Stomach (tissue), 9 donors: Measurements from ENCODE around the gene ESR2. TPM values are rescaled to one million over a fixed set of nuclear protein-coding genes. Genes with fewer than 3 reads are reported as not detected.

ENCODE experiments used
- DNase-seq, 2 donors: peaks; one replicate each; pipeline versions ENCODE4 v3.0.0 to v3.0.0-alpha.2; 2013 to 2019
- H3K27ac ChIP-seq, 5 donors: fragments of 200-600 bp in 4 of 5; sonication (generic) in 4 of 5; one replicate each; pipeline ENCODE4 v1.5.1; 2013 to 2019; ENCODE audit warnings: mild to moderate bottlenecking in 1 of 5, moderate library complexity in 1 of 5
- H3K27me3 ChIP-seq, 3 donors: fragments of 200-600 bp; sonication (generic); one replicate each; pipeline ENCODE4 v1.5.1; 2017 to 2019; ENCODE audit warnings: mixed run types in 1 of 3
- H3K36me3 ChIP-seq, 4 donors: fragments of 200-600 bp; sonication (generic); 1 replicate in 3 of 4; 2 replicates in 1 of 4; pipeline ENCODE4 v1.5.1; 2016 to 2019
- H3K4me1 ChIP-seq, 4 donors: fragments of 200-600 bp; sonication (generic); one replicate each; pipeline ENCODE4 v1.5.1; 2016 to 2019
- H3K4me3 ChIP-seq, 4 donors: fragments of 200-600 bp; sonication (generic) in 3 of 4; one replicate each; pipeline ENCODE4 v1.5.1; 2016 to 2019; ENCODE audit warnings: mild to moderate bottlenecking in 1 of 4
- H3K9me3 ChIP-seq, 4 donors: fragments of 200-600 bp; sonication (generic); one replicate each; pipeline ENCODE4 v1.5.1; 2016 to 2019
- EP300 ChIP-seq: sonication (generic); formaldehyde crosslinking; IDR thresholded peaks from one replicate; pipeline ENCODE4 v1.6.1; 2017; ENCODE audit warnings: antibody characterized with exemption
- POLR2A ChIP-seq, 4 donors: fragments of 450-650 bp; IDR thresholded peaks; one replicate each; pipeline ENCODE4 v1.6.1; 2016; ENCODE audit warnings: antibody characterized with exemption in 4 of 4, control low read depth in 2 of 4, mild to moderate bottlenecking in 1 of 4, moderate library complexity in 1 of 4
- POLR2AphosphoS5 ChIP-seq, 3 donors: sonication (generic); formaldehyde crosslinking; IDR thresholded peaks; one replicate each; pipeline ENCODE4 v1.6.1; 2016; ENCODE audit warnings: antibody characterized with exemption in 3 of 3
- WGBS, 5 donors: extraction: QIAGEN DNeasy Blood & Tissue Kit in 3 of 5; methylation state at CpG; one replicate each; pipeline versions ENCODE4 v1.1.5 to v1.1.7; 2013 to 2018; 5-methylcytosine and 5-hydroxymethylcytosine counted together
- intact Hi-C: fragments of 100-400 bp; cut with DNase I; formaldehyde crosslinking; loops from one replicate; pipeline ENCODE4 v1.15.1; 2023; ENCODE audit warnings: low total_unique reads
- polyA plus RNA-seq, 3 donors: library from polyadenylated mRNA; stranded (reverse); fragments of 200-250 nt; gene quantifications; one replicate each; pipeline ENCODE4 v1.2.3, GENCODE V29; 2013
- total RNA-seq, 5 donors: library from RNA; depleted of rRNA; stranded (reverse); fragments of >200 nt; gene quantifications; one replicate each; pipeline versions ENCODE4 v1.1.0 to v1.2.3, GENCODE V29; 2014 to 2016
- TF ChIP-seq, protein P1 (sequence below), 7 experiments: fragments of 450-650 bp in 4 of 7; fragments of 200-600 bp in 3 of 7; sonication (generic) in 3 of 7; IDR thresholded peaks; one replicate each; pipeline ENCODE4 v1.5.1; 2016 to 2019; ENCODE audit warnings: antibody characterized with exemption in 7 of 7, control low read depth in 2 of 7, mild to moderate bottlenecking in 1 of 7
- donor health status: healthy with polysubstance abuse.
- donor health status: Bipolar disorder and iron deficiency.
- donor health status: healthy.

ESR2 gene
- total and polyA plus RNA-seq, 8 donors = 0.08 to 1.3 (median 0.58) TPM; not detected in 5

DNA sequence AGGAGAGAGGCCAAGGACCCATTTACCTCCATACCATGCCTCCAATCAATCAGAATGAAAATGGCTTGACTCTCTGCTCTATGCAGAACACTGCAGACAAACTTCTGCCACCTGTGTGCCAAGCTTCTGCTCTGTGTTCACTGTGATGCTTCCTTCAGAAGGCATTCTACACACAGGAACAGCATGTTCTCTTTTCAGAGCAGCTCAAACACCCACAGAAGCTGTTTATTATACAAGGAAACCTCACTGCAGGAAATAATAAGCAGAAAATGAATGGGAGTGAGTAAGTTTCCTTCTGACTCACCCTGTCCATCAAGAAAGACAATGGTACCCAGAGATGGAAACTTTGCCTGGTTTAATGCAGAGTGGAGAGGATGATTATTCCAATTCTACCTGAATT lies 2.4 kb upstream of the ESR2 start:
- H3K4me3 ChIP-seq = no peak overlapping the region
- peak overlapping the region in 1 of 5 donors; percentile 29 for H3K27ac ChIP-seq
- TF ChIP-seq EP300 (no peak), POLR2AphosphoS5 (IDR thresholded peaks at IDR 0.05) (peak in 1 of 3 donors; percentile 71)
- intact Hi-C loops = no loop called here
- H3K4me1 ChIP-seq = peaks cover 9 to 27% (median 17%) of the 10 kb centered on the region in 4 donors
- no peak for DNase-seq
- H3K9me3 ChIP-seq = no peaks in the 10 kb centered on the region
- peaks cover 0 to 33% (median 15%) of the 10 kb centered on the region in 3 donors for H3K27me3 ChIP-seq
- H3K36me3 ChIP-seq = no peaks in the 10 kb centered on the region

DNA sequence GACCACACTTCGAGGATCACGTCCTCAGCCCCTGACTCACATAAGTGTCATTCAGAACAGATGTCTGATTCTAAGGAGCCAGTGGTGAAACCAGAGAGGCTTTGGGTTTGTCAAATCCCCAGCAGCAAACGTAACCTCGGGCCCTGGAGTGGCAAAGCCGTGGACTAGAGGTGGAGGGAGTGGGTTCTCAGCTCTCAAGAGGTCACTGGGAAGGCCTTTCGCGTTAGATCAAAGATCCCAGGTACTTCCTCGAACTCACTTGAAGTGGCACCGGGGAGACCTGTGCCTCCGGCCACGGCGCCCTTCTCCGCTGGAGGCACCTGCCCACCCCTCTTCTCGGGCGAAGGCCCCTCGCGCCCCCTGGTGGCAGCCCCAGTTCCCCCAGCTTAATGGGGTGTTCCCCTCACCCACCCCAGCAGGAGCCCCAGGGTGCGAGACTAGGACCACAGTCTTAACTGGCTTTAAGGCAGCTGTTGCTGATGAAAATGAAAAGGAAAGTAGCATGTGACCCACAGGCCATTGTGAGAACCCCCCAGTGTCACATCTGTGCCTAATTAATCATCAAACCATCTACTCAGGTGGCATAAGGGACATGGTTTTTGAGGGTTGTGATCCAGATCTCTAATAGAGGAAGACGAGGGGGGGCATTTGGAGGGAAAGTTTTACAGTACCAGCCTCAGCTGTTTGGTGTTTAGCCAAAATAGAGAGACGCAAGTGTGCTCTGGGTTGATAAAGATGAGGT lies 672 bp upstream of the ESR2 start:
- Histone ChIP-seq H3K27me3 (peaks cover 0 to 46% (median 15%) of the 10 kb centered on the region in 3 donors), H3K36me3 (no peaks in the 10 kb centered on the region), H3K9me3 (no peaks in the 10 kb centered on the region), H3K4me1 (peaks cover 9 to 27% (median 17%) of the 10 kb centered on the region in 4 donors), H3K27ac (peak overlapping the region in 1 of 5 donors; percentile 4), H3K4me3 (peak overlapping the region; percentile 42 to 60 (median 47))
- TF ChIP-seq POLR2A (IDR thresholded peaks at IDR 0.05) (no peak), POLR2AphosphoS5 (IDR thresholded peaks at IDR 0.05) (no peak)
- TF ChIP-seq, protein P1, sequence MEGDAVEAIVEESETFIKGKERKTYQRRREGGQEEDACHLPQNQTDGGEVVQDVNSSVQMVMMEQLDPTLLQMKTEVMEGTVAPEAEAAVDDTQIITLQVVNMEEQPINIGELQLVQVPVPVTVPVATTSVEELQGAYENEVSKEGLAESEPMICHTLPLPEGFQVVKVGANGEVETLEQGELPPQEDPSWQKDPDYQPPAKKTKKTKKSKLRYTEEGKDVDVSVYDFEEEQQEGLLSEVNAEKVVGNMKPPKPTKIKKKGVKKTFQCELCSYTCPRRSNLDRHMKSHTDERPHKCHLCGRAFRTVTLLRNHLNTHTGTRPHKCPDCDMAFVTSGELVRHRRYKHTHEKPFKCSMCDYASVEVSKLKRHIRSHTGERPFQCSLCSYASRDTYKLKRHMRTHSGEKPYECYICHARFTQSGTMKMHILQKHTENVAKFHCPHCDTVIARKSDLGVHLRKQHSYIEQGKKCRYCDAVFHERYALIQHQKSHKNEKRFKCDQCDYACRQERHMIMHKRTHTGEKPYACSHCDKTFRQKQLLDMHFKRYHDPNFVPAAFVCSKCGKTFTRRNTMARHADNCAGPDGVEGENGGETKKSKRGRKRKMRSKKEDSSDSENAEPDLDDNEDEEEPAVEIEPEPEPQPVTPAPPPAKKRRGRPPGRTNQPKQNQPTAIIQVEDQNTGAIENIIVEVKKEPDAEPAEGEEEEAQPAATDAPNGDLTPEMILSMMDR (IDR thresholded peaks at IDR 0.05) = peak in 5 of 7 experiments; percentile 63 to 90 (median 86)
- 6 to 25% (median 7%) methylated on average over 6 to 20 of the region's 20 CpGs for whole genome bisulfite sequencing, 5 donors
- intact Hi-C loops = no loop called here
- DNase-seq = peak; percentile 84 to 87

DNA sequence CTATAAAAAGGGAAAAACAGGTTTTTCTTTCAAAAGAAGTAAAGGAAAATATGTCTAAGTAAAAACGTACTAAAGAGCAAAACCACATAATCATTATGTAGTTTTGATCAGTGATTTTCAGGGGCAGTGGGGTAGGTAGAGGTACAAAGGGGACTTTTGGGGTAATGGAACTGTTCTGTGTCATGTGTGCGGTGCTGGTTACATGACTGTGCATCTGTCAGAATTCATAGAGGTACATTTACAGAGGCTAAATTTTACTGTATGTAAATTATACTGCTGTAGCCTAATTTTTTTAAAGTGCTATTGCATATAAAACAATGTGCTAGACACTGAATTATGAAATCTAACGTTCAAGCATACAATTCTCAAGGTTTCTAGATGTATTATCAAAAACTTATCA lies 2.0 kb downstream of the ESR2 start:
- WGBS, 5 donors = 85 to 90% (median 88%) methylated on average over 3 of the region's 3 CpGs
- intact Hi-C loops = no loop called here

DNA sequence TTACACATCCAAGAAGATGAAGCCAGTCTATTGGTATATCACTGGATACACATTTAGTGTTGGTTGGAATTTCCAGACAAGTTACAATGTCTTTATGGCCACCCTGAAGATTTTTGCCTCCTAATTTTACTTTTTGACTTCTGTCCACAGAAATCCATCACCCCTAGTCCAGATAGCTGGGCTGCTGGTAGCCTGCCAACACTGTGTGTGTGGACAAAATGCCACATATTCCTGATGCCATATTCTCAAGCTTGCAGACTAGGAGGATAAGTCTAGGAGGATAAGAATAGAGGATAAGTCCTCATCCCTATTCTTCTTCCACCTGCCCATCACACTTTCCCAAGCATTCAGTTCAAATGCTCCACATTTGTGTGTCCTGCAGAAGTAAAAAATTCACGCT lies 4.6 kb downstream of the ESR2 start:
- TF ChIP-seq, protein P1 (IDR thresholded peaks at IDR 0.05) = no peak
- TF ChIP-seq EP300 = no peak
- no peak for TF ChIP-seq POLR2AphosphoS5 (IDR thresholded peaks at IDR 0.05)
- TF ChIP-seq POLR2A (IDR thresholded peaks at IDR 0.05) = no peak
- DNase-seq = no peak
- Histone ChIP-seq H3K36me3 (no peaks in the 10 kb centered on the region), H3K27ac (no peak overlapping the region), H3K4me3 (no peak overlapping the region), H3K9me3 (no peaks in the 10 kb centered on the region), H3K27me3 (peaks cover 0 to 39% (median 13%) of the 10 kb centered on the region in 3 donors), H3K4me1 (peaks cover 9 to 14% (median 11%) of the 10 kb centered on the region in 4 donors)
- intact Hi-C loops = no loop called here
- 94 to 100% (median 98%) methylated on average over 1 of the region's 1 CpG for WGBS, 5 donors

More for the DNA sequence above, 2.0 kb downstream of the ESR2 start:
- DNase-seq = no peak
- no peaks in the 10 kb centered on the region for H3K36me3 ChIP-seq
- no peak overlapping the region for H3K4me3 ChIP-seq
- TF ChIP-seq EP300 = no peak
- TF ChIP-seq POLR2A (IDR thresholded peaks at IDR 0.05) = no peak
- TF ChIP-seq, protein P1 (IDR thresholded peaks at IDR 0.05) = no peak
- TF ChIP-seq POLR2AphosphoS5 (IDR thresholded peaks at IDR 0.05) = no peak
- H3K4me1 ChIP-seq = peaks cover 9 to 27% (median 17%) of the 10 kb centered on the region in 4 donors
- peaks cover 0 to 49% (median 15%) of the 10 kb centered on the region in 3 donors for H3K27me3 ChIP-seq
- H3K27ac ChIP-seq = no peak overlapping the region
- H3K9me3 ChIP-seq = no peaks in the 10 kb centered on the region

GRCh38 chr14:64281805-64282204 lies 12.4 kb downstream of the ESR2 start:
- 52 to 64% (median 57%) methylated on average over 2 of the region's 2 CpGs for WGBS, 5 donors
- Histone ChIP-seq H3K27ac (no peak overlapping the region), H3K36me3 (no peaks in the 10 kb centered on the region), H3K4me3 (no peak overlapping the region), H3K9me3 (no peaks in the 10 kb centered on the region), H3K4me1 (no peaks in the 10 kb centered on the region), H3K27me3 (no peaks in the 10 kb centered on the region)
- DNase-seq = no peak
- intact Hi-C loops = no loop called here
- no peak for TF ChIP-seq POLR2AphosphoS5 (IDR thresholded peaks at IDR 0.05)
- TF ChIP-seq POLR2A (IDR thresholded peaks at IDR 0.05) = no peak
